Left forelimb (tissue), 1 donor: ENCODE measurements around the gene BTBD2.
A peak's percentile ranks its signal among the peaks of the same experiment; 100 is the strongest.

ENCODE experiments used
- DNase-seq: peaks from one replicate; pipeline ENCODE4 v3.0.0-alpha.2; 2018; ENCODE audit warnings: low spot score

Gene BTBD2

DNA sequence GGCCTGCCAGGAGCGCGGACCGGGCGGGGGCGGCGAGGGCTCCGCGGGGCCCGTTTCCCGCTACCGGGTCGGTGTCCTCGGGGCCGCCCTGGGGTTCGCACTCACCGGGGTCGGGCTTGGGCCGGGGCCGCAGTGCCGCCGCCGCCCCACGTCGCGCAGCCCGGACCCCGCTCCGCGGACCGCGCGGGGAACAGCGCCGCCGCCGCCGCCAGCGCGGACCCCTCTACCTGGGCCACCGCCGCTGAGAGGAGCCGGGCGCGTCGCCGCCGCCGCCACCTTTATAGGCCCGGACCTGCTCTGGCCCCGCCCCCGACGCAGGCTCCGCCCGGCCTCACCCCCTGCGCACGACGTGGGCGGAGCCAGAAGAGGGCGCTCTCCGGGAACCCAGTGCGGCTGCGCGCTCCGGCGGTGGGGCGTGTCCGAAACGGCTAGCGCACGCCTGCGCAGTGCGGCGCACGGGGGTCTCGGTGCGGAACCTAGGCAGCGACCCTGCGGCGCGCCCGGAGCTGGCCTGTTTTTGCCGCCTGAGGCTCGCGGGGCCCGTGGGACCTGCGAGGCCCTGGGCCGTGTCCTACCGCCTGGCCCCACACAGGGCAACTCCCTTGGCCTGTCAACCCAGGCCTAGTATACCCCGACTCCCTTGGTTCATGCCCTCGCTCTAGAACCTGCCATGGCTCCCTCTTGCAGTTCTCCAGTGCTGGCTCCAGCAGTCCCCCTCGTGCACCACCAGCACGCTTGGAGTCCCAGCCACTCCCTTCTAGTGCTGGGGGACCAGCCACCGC is 35.7 kb upstream of the BTBD2 start, which contains the start of gene MKNK2:
MKNK2 (minus strand) TSS at position 254 of the 782 bp plus-strand sequence. CDS start 393 bp downstream, outside the sequence.
- DNase-seq, result peak; percentile 98

DNA sequence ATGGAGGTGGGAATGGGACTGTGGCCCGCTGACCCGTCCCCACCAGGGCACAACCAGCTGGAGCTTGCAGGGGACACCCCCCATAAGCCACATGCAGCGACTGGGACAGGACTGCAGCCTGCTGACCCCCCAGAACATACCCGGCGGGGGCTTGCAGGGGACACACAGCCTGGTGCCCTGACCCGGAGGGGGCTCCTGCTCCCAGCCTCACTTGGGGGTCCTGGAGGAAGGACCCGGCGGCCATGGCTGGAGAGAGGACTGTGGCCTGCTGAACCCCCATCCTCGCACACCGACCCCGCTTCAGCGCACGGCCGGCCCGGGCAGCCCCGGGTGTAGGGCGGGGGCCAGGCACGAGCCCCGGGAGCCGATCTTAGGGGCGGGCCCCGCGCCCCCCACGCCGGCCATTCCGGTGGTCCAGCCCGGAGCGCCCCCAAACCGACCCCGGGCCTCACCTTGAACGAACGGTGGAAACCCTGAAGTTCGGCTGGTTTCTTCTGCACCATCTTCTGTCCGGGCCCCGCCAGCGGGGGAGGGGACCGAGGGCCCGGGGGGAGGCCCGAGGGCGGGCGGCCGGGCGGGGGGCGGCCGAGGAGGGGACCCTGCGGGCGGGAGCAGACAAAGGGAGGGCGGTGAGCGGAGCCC is 35.0 kb upstream of the BTBD2 start:
- no peak for DNase-seq

DNA sequence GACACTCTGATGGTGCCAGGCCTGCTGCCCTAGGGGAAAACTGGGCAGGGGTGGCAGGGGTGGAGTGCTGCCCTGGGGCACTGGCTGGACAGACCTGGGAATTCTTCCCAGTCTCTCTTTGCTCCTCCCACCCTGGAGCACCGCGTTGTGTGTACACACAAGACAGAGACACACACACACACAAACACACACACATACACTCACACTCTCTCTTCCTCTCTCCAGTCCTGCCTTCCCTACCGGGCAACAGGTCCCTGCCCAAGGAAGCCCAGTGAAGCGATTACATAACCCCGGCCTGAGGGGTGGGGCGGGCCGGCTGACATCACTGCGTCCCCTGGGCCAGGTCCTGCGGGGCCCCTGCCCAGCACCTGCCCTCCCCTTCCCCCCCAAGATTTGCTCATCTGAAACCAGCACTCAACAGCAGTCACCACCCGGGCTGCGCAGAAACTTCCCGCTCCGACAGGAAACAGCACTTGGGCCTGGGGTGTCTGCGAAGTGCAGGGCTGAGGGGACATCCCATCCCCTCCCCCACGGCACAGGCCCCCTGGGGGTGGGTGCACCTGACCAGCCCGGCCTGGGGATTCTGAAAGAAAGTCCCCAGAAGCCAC is 34.3 kb upstream of the BTBD2 start:
- no peak for DNase-seq

DNA sequence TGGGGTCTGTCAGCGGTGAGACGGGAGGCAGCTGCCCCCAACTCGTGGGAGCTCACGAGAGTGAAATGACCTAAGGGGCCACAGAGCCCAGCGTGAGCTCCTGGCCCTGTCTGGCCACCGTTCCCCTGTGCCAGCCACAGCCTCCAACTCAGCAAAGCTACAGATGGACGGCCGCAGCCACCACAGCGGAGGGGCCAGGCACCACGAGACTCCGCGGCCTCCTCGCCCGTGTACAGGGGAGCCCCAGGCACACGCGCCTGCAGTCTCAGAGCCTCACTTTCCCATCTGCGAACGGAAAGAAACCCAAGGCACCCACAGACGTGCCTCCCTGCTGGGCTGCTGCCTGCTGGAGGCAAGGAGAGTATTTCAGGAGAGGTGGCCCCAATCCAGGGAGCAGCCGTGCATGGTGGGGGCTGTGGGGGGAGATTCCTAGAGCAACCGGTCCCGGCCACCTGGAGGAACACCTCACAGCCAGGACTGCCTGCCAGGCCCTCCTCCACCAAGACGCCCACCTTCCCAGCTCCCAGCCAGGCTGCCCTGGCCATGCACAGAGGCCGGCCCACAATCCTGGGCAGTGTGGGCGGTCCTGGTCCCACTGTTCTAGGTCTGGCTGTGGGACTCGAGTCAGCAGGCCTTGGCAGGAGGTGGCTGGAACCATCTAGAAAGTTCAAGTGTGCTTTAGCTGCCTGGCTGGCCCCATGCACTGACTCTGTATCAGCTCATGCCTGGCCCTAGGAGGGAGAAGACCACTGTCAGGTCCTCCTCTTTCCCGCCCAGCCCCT is 33.6 kb upstream of the BTBD2 start:
- no peak for DNase-seq

DNA sequence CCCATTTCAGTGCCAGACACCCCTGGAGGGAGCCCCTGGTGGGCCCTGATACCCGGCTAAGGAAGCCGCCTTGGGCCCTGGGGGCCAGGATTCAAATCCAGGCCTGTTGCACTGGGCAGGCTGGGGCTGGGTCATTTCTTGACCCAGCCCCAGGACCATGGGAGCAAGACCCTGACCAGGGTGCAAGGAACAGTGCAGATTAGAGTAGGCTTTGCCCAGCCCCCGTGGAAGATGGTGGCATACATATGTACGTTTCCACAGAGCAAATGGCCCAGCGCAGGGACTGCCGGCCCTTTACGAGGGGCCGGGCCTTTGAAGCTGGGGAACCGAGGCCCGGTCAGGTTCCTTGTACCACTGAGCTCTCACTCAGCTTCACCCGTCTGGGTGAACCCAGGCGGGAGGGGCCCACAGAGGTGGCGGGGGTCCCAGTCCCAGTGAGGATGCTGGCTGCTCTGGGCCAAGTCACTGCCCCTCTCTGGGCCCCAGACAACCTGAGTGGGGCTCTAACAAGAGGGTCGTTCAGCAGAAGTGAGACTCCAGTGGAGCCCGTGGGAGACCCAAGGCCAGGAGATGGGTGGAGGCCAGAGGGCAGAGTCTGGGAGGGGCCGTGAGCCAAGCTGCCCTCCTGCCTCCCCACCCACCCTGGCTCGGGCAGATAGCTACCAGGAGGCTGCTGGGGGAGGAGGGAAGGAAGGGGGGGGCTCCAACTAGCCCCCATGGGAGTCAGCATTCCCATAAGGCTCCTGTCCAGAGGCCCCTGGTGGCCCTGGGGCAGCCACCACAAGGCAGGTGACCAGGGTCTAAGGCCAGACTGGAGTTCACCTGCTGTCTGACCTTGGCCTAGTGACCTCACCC is 32.8 kb upstream of the BTBD2 start:
- DNase-seq, result no peak

GRCh38 chr19:2047449-2048103 is 32.1 kb upstream of the BTBD2 start:
- no peak for DNase-seq

GRCh38 chr19:2047076-2047448 is 31.5 kb upstream of the BTBD2 start:
- DNase-seq, result no peak

- DNase-seq, result no peak
Measured at GRCh38 chr19:2046046-2046907, 30.8 kb upstream of the BTBD2 start.

DNA sequence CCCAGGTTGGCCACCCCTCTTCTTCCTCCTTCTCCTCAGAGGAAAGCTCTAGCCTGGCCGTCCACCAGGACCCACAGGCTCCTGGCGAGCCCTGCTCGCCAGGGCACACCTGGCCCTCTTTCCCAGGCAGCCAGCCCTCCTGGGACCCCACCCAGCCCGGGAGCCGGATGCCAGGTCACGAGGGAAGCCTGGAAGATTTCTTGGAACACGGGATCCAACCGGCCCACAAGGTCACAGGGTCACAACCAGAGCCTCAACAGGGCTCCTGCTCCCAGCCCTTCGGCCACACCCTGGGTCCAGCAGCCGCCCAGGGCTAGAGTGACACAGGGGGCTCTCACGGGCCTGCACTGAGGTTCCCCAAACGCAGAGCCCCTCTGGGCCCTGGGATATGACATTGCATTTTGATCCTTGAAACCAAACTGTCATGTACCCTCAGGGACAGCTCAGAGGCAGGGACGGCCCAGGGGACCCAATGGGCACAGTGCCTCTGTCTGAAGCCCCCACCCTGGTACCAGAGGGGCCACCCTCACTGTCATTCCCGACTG is 30.1 kb upstream of the BTBD2 start:
- DNase-seq, result no peak

DNA sequence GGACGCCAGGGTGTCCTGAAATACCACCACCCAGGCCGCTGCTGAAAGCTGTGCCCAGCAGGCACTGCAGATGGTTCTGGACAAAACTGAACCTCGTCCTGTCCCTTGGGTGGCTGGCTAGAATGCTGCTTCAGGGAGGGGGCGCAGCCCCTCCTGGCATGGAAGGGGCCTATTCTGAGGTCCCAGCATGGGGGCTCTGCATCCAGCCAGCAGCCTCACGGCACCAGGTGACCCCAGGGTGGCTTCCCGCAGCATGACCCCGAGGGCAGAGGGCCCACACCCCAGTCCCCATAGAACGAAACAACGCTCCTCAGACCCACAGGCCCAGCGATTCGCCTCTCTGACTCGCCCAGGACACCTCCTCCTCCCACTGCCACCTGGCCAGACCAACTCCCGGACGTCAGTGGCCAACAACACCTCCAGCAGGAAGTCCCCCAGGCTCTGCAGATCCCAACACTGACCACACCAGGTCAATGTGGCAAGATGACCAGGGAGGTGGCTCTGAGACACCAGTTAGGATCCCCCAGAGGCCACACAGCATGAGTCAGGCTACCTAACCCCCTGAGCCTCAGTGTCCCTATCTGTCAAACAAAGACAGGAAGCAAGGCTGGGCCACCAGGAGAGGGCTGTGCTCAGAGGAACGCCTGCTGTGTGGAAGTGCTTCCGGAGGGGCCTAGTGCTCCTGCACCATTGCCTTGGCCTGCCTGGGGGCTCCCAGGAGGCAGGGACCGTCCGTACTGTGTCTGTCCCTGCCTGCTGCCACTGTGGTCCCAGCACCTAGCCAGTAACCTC is 29.4 kb upstream of the BTBD2 start:
- no peak for DNase-seq

- no peak for DNase-seq
Measured at GRCh38 chr19:2043961-2044708, 28.6 kb upstream of the BTBD2 start.

GRCh38 chr19:2043251-2043641 is 27.7 kb upstream of the BTBD2 start:
- DNase-seq, result peak; percentile 59

- no peak for DNase-seq
Measured at GRCh38 chr19:2042485-2043250, 27.2 kb upstream of the BTBD2 start.

GRCh38 chr19:2041683-2042484 is 26.4 kb upstream of the BTBD2 start:
- peak; percentile 98 for DNase-seq

DNA sequence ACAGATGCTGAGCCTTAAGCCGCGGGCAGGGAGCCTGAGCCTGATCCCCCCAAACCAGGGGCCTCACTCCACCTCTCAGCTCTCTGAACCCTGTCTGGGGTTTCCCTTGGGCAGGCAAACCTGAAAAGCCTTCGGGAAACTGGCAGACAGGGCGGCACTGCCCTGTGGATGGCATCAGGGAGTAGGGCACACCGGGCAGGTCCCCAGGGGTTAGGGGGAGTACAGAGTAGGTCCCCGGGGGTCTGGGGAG is 25.8 kb upstream of the BTBD2 start:
- DNase-seq, result peak; percentile 56

DNA sequence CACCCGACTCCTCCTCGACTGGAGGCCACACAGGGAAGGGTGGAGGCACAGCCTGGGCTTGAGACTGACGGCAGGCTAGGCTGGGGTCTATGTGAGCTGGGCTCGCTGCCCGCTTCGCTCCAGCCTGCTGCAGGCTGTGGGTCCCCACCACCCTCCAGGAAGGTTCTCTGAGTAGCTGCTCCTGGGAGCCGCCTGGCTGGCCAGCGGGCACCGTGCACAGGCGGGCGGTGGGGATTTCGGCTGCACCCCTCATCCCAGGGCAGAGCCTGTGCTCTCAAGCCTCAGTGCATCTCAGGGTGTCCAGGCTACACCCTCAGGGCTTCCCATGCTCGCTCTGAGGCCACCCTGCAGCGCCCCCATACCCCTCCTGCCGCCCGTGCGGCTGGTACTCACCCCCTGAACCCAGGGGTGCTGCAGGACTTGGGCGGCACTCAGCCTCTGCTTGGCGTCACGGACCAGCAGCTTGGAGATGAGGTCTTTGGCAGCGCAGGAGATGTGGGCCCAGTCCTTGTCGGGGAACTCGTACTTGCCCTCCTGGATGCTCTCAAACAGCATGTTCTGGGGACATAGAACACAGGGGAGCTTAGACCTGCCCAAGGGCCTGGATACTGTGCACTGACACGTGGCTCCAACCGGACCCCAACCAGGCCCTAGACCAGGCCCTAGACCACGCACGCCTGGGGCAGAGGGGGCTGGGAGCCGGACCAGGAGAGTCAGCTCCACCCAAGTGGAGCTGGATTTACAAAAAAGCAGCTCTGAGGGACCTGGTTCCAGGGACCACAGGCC is 25.3 kb upstream of the BTBD2 start:
- DNase-seq, result peak; percentile 59
